RPMI8226 (cell line): ENCODE results near the gene RRP8.
A peak's percentile ranks its signal among the peaks of the same experiment; 100 is the strongest.

Experiments
- DNase-seq: peaks from one replicate; pipeline ENCODE4 v3.0.0-alpha.2; 2015

RRP8 gene

DNA sequence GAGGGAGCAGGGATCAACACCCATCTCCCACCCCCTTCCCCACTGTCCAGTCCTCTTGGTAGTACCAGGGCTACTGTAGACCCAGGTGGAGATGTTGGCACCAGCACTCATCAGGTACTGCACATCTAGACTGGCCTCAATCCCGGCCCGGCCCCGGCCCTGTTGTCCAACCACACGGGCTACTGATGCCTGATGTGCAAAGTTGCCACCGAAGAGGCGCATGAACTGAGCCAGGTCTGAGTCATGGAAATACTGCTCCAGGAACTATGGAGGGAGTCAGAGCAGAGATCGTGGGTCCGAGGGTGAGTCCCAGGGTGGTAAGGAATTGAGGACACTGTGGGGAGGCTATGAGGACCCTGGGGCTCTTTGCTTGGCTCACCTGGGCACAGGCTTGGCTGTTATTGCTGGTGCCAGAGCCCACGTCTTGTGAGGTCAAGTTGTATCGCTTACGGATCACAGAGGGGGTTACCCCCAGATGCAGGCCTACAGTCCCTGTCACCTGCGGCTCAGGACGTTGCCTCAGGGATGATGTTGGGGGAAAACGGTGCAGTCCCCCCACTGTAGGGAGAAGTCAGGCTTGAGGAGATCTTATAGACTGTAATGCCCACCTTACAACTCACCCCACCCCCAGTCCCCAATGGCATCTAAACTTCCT, 13.3 kb upstream of the RRP8 start:
- DNase-seq, result no peak

DNA sequence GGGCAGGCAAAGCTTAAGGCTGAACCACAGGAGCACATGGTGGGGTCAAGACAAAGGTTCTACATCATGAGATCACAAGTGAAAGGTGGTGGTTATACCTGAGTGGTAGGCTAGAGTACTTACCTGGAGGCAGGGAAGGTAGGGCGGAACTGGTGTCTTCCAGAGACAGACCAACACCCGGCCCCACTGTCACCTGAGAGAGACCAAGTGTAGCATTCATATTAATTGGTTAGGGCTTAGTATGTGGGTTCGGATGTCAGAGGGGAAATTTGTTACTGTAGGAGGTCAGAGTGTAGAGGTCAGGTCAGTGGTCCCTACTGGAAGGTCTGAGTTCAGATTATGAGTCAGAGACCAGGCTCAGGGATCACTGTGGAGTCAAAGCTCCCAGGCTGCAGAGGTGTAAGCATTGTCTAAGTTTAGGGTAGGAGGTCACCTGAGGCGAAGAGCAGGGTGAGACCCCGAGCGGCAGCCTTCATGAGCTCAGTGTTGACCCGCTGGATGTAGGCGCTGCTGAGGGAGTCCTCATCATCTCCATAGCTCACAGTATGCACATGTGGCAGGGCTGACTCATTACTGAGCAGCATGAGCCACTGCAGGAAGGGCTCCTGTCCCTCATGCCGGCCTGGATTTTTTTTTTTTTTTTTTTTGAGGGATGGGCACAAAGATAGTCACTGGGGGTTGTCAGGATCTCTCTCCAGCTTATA, 12.6 kb upstream of the RRP8 start:
- no peak for DNase-seq

DNA sequence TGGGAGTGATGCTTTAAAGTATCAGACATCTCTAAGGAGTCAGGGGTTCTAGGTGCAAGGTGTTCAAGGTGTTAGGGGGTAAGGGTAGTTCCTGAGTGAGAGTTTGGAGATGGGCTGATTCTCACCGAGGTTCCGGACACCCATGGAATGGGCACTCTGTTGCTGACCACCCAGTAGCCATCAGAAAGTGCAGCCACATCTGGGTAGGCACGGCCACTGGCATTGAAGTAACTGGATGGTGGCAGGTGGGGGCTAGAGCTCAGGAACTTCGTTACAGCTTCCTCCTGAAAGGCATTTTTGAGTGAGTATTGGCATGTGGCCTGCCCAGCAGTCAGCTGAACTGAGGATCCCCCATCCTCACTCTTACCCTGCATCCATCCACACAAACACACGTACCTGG, 11.6 kb upstream of the RRP8 start:
- DNase-seq, result no peak

DNA sequence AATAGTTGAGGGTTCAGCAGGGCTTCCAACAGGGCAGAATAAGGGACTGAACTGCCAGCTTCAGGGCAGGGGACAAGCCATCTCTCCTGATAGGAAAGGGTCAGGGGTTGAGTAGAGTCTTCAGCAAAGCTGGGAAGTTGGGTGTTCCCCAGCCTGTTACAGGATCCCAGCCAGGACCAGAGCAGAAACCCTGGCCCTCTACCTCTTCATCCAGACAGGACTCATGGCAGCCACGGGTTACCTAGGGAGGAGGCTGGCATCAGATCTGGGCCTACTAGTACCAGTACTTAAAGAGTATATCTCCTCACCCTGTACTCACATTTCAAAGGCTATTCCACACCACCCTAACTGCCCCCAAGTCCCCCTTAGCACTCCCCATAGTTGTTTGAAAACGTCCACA, 11.0 kb upstream of the RRP8 start:
- no peak for DNase-seq

DNA sequence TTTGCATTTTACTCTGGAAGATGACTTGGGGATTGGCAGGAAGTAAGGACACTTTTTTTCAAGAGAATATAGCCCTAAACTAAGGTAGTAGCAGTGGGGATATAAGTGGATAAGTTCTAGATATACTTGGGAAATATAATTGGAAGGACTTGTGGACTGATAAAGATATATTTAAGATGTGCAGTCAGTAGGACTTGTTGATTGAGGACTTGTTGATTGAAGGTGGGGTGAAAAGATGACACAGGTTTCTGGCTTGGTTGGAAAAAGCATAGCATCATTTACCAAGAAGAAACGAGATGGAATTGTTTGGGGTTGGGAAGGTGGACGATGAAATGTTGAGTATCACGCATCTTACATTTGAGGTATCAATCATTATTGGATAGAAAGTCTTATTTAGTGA, 10.1 kb upstream of the RRP8 start:
- DNase-seq, result no peak

DNA sequence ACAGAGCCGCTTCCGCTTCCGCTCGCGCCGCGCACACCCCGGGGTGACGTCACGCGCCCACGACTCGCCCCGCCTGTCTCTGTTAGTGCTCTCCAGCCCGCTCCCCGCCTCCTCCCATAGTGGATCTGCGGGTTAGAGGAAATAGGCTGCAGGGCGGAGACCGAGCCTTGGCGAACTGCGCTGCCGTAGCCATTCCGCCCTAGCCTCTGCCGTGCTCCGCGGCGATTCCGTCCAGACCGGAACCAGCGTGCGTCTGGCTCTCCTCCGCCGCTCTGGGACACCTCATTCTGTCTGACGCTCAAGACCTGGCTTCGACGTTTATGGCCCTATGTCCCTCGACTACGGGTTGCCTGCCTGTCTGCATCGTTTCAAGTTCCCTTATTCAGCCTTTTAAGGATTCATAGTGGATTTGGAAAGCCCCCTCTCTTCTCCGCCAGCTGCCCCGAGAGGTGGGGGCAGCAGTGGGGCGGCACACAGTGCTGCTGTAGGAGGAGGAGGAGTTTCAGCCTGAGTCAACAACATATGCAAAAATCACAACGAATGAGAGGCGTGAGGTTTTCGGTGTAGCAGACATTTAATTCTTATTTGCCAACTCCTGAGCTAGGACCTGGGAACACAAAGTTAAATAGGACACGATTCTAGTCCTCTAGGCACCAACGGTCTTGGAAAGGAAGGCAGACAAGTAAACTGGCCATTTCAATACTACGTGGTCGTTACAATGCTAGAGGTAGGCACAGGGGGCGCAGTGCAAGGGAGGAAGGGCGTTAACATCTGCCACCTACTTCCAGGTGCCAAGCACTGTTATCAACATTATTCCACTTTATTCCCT, 9.0 kb upstream of the RRP8 start, which contains the start of gene TAF10:
TAF10 (minus strand) TSS at position 4 of the 829 bp plus-strand sequence. CDS start 27 bp downstream, outside the sequence.
- DNase-seq, result peak; percentile 93

DNA sequence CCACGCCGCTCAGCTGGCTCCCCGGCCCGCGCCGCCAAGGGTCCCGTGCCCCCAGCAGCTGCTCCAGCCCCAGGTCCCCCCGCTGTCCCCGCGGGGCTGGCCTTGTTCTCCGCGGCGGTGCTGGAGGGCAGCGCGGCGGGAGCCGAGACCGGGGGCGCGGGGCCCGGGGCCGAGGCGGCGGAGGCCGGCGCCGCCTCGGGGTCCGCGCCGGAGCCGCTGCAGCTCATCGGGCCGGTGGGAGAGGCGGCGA, 8.5 kb upstream of the RRP8 start:
- no peak for DNase-seq

DNA sequence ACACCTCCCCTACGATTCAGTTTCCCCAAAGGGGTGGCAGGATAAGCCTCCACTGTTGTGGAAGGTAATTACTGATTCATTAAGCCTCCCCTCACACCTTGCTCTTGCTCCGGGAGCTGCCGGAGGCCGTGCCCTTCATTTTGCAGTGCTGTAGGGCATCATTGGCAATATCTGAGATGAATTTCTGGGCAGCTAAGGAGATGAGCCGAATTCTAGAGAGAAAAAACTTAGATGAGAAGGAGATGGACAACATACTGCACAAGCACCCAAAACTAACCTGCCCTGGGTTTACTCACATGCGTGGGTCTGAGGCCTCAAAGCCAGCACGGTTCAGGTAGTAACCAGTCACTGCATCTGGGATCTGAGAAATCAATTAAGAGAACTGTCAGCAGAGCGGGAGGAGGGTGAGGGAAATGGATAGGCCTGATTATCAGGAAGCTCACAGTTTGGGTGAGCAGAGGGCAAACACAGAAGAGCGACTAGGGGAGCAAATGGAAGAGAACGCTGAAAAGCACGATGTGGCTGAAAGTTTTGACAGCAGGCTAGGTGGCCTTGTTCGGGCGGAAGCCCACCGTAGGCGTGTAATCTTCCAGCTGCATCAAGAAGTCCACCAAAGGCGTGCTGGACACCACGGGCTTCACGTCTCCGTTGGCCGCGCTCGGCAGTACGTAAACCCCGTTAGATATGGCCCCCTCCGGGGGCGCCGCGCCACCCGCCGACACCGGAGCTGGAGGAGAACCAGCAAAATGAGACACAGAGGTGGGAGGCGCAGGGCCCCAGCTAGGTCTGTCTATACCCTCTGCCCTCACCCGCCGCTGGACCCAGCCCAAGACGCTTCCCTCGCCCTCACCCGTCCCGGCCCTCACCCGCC, 7.9 kb upstream of the RRP8 start:
- peak; percentile 14 for DNase-seq

DNA sequence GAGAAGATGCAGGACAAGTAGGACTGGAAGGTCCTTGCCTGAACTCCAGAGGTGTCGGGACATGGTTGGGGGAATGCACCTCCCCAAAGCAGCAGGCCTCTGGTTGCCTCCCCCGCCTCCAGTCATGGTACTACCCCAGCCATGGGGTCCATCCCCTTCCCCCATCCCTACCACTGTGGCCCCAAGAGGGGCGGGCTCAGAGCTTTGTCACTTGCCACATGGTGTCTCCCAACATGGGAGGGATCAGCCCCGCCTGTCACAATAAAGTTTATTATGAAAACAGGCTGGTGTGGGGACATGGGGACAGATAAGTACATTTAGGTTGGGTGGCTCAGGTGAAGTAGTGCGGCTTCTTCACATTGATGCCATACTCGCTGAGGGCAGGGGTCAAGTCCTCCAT, 7.2 kb upstream of the RRP8 start:
- no peak for DNase-seq

DNA sequence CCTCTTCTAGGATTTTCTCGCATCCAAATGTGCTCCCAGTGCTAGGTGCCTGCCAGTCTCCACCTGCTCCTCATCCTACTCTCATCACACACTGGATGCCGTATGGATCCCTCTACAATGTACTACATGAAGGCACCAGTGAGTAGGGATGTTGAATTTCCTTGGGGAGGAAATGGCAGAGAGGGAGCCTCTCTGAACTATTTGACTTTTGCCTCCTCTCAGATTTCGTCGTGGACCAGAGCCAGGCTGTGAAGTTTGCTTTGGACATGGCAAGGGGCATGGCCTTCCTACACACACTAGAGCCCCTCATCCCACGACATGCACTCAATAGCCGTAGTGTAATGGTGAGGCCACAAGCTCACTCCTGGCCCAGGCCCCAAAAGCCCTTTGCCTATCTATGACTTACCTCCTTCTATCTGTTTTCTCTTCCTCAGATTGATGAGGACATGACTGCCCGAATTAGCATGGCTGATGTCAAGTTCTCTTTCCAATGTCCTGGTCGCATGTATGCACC, 6.1 kb upstream of the RRP8 start:
- no peak for DNase-seq

DNA sequence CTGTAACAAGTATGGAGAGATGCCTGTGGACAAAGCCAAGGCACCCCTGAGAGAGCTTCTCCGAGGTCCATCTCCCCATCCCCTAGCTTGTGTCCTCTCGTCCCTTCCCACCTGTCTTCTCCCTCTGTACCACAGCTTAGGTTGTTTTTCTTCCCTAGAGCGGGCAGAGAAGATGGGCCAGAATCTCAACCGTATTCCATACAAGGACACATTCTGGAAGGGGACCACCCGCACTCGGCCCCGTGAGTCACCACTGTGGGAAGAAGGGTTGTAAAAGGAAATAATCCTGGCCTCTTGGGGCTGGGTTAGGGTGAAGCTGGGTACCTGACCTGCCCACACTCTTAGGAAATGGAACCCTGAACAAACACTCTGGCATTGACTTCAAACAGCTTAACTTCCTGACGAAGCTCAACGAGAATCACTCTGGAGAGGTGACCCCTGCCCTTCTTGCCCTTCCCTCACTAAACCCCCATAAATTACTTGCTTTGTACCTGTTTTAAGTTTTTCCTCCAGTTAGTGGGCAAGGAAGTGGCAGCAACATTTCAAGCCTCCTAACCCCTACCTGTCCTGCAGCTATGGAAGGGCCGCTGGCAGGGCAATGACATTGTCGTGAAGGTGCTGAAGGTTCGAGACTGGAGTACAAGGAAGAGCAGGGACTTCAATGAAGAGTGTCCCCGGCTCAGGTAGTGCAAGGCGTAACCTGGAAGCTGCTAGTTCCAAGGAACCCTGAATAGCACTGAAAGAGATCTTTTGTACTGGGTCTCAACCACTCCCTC, 5.5 kb upstream of the RRP8 start:
- DNase-seq, result no peak

DNA sequence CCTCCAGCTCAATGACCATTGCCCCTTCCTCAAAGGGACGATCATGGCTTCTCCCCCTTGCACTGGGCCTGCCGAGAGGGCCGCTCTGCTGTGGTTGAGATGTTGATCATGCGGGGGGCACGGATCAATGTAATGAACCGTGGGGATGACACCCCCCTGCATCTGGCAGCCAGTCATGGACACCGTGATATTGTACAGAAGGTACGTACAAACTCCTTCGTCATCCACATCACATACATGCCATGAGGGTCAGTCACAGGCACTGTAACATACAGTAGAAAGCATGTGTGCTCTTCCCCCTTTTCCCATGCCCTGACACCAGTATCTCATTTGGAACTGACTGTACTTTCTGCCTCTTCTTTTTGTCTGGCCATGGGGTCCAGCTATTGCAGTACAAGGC, 4.6 kb upstream of the RRP8 start:
- DNase-seq, result no peak

DNA sequence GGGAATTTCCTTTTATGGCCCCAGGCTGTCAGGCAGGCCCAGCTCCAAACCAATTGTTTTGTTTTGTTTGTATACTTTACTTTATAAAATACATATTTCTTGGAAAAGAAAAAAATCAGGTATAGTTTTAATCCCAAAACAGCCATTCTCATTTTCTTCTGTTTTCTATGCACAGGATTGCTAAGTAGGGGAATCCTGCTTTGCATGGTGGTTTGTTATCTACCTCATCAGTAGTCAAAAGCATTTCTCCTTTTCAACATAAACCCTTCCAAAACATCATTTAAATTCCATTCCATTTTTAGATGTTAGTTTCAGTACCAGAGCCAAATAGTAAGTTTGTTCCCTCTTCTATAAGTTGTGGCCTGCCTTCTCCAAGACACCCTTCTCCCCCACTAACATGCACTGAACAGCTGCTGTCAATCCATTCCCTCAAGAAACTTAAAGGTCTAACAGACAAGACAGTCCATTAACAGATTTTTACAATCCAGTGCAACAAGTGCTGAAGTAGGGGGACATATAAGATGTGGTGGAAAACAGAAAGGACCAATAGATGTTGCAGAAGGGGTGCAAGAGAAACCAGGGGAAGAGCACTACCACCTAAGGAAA, 3.9 kb upstream of the RRP8 start:
- DNase-seq, result no peak

DNA sequence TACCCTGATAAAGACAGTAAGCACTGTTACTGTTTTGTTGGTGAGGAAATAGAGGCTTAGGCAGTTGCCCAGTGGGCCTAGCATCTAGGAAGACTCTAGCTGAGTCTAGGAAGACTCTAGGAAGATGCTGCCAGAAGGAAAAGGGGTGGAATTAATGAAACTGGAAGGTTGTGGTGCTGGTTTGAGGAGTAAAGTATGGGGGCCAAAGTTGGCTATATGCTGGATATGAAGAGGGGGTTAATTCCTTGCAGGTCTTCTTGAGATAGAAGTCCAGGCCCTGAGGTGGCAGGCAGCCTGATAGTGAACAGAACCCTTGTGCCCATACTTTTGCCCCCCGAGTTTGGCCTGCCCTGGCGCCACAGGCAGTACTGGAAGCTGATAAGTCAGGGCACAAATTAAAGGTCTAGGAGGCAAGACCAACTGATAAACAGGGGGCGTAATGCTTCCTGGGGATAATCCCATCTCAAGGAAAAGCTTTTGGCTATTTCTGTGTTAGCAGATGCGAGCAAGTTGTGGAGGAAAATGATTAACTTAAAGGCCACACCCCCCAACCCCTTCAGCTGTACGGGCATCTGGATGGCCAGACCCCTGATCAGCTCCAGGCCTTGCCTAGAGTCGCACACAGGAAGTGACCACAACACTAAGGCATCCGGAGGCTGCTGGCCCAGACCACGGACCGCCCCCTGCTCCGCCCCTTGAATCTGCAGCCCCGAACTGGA, 3.2 kb upstream of the RRP8 start:
- DNase-seq, result peak; percentile 70

DNA sequence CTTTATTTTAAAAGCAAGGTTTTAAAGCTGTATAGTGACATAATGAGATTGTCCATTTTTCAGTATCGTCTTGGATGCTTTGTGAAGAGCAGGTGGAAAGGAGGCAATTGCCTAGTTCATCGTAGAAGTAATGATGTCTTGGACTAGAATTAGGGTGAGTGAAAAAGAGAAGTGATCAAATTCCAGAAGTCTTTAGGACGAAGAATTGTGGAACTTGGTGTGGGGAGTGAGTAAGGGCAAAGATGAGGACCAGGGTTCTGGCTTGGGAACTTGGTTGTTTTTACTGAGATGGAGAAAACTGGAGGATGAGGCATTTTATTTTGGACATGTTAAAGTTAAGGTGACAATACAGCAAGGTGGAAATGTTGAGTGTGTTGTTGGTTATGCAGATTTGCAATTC, 1.4 kb upstream of the RRP8 start:
- DNase-seq, result no peak

DNA sequence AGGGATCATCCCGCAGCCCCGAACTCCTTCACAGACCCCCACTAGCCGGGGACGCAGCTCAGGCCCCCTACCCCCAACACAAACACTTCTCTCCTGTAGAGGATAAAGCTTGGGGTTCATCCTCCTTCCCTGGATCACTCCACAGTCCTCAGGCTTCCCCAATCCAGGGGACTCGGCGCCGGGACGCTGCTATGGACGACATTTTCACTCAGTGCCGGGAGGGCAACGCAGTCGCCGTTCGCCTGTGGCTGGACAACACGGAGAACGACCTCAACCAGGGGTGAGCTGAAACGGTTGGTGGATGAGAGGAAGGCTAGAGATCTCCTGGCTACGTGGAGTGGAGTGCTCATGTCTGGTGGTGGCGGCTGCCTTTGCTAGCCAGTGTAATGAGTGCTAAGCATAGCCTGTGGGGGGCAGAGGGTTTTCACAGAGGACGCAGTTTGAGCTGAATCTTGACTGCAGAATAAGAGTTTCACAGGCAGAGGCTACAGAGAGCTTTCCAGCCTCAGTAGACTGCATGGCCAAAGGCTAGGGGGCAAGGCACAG, 738 bp upstream of the RRP8 start:
- peak; percentile 68 for DNase-seq

DNA sequence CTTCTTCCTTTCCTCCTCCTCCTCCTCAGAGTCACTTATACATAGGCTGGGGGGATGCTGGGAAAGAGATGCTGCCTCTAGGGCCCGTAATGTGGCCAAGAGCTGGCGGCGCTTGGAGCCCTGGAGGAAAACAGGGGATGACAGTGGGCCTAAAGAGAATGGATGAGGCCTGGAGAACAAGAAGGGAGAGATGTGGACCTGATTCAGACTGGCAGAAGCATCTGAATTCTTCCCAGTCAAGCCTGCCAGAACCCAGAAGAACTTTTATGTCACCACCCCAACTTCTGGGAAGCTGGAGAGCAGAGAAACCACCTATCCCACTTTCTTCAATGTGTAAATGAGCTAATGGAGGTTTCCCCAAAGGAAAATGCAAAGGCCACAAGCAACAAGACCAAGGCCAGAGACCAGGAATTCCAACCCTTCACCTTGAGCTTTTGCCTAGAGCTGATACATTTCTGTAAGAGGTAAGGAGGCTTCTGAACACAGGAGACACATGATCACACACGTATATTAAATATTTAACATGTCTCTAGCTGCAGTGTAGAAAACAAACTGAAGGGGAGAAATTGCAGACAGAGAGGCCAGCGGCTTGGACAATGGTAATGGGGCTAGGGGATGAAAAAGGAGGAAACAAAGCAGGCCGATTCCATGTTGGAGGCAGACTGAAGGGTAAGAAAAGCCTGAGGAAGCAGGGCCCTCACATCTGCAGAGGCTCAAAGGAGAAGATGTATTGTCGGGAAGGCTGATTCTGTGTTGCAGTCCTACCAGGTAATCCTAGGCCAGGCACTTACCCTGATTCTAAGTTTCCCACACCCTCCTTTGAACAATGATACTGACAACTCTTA, 1.1 kb downstream of the RRP8 start:
- DNase-seq, result no peak

DNA sequence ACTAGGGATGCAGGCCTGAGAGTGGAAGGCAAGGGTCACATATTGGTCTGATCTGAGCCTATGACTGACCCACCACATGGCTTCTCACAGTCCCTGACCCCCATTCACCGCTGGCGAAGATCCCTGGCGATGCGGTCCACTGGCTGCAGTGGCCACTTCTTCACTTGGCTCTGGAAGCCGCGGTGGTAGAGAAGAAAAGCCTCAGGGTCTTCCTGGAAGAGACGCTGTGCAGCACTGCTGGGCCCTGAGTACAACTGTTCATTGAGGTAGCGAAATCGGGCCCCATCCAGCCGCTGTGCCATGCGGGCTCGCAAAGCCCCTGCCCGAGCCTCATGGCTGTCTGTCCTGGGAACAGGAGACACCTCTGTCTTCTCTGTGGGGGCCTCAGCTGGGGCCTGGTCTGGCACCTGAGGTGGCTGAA, 2.4 kb downstream of the RRP8 start:
- no peak for DNase-seq

DNA sequence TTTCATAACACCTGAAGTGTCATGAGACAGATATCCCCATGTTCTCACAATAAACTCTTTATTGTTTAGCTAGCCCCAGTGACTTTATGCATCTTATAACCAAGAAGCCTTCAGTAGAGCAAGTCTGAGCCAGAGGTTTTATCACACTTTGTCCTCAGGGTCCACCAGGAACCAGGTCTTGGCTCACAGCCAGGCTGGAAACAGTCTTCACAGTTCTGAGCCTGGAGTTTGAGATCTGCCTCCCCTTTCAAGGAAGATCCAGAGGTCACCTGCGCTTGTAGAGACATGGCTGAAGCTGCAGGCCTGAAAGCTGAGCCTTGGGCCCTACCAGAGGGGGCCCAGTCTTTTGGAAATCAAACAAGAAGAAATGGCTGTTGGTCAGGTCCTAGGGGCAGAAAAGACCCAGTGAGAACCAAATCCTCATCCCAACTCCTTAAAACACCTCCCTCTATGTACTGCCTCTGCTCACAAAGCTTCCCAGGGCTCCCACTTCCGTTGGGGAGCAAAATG, 3.5 kb downstream of the RRP8 start:
- DNase-seq, result no peak

DNA sequence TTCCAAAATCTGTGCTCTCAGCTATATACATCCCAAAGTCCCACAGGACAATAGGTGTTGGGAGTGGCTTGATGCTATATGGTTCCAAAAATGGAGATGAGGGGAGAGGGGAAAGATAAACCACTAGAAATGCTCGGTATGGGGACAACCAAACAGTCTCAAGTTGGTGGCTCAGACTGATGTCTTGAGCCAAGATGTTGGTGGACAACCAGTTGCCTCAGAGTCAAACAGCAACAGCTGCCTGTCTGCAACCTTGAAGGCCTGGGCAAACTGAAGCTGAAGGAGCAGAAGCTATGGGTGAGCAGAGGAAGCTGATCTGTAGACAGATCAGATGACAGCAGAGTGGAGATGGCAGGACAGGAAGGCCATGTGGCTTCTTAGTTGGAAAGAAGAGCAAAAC, 4.0 kb downstream of the RRP8 start:
- DNase-seq, result no peak
